Measurements from ENCODE around the gene FAH.

DNA sequence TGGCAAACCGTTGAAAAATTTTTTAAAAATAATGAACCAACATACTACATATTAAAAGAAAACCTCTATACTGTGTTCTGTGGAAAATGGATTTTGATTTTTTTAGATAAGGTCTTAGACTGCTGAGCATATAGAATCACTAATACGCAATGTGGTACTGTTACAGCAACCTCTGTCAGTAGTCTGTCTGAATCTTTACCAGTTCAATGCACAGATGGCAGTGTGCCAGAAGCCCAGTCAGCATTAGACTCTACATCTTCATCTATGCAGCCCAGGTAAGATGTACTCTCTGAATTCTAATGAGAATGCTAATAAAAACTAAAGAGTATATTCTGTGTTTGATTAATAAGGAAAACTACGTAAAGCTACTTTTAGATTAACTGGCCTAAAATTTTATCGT lies 31.3 kb upstream of the FAH start:
- TF ChIP-seq, protein P1, sequence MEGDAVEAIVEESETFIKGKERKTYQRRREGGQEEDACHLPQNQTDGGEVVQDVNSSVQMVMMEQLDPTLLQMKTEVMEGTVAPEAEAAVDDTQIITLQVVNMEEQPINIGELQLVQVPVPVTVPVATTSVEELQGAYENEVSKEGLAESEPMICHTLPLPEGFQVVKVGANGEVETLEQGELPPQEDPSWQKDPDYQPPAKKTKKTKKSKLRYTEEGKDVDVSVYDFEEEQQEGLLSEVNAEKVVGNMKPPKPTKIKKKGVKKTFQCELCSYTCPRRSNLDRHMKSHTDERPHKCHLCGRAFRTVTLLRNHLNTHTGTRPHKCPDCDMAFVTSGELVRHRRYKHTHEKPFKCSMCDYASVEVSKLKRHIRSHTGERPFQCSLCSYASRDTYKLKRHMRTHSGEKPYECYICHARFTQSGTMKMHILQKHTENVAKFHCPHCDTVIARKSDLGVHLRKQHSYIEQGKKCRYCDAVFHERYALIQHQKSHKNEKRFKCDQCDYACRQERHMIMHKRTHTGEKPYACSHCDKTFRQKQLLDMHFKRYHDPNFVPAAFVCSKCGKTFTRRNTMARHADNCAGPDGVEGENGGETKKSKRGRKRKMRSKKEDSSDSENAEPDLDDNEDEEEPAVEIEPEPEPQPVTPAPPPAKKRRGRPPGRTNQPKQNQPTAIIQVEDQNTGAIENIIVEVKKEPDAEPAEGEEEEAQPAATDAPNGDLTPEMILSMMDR (IDR thresholded peaks at IDR 0.05), result no peak
- TF ChIP-seq POLR2A (IDR thresholded peaks at IDR 0.05), result no peak

Measured in uterus (tissue), 2 donors.